Endodermal cell (in vitro differentiated cells): ENCODE results near the gene LRRC3C. TPM values are rescaled to one million over a fixed set of nuclear protein-coding genes. Genes with fewer than 3 reads are reported as not detected.

Source experiments
- DNase-seq: peaks from one replicate; pipeline ENCODE4 v3.0.0-alpha.2; 2017
- H3K27ac ChIP-seq: 2 replicates; pipeline ENCODE4 v1.5.1; 2013; ENCODE audit warnings: mild to moderate bottlenecking, low read depth, low read length, moderate library complexity
- H3K27me3 ChIP-seq: 2 replicates; pipeline ENCODE4 v1.6.1; 2013; ENCODE audit warnings: mild to moderate bottlenecking, low read length, moderate library complexity; ENCODE audit not compliant: insufficient read depth, control insufficient read depth, poor library complexity, severe bottlenecking
- H3K36me3 ChIP-seq: 2 replicates; pipeline ENCODE4 v1.7.0; 2013; ENCODE audit warnings: mild to moderate bottlenecking, low read length, moderate library complexity; ENCODE audit not compliant: control insufficient read depth, insufficient read depth
- H3K4me1 ChIP-seq: one replicate; pipeline ENCODE4 v1.7.0; 2013; ENCODE audit warnings: low read length; ENCODE audit not compliant: control insufficient read depth, insufficient read depth
- H3K4me3 ChIP-seq: 2 replicates; pipeline ENCODE4 v1.5.1; 2013; ENCODE audit warnings: mild to moderate bottlenecking, low read length, moderate library complexity
- H3K9ac ChIP-seq: 2 replicates; pipeline ENCODE4 v1.6.1; 2013; ENCODE audit warnings: mild to moderate bottlenecking, low read length, moderate library complexity; ENCODE audit not compliant: poor library complexity, severe bottlenecking; ENCODE audit errors: extremely low read depth
- H3K9me3 ChIP-seq: 2 replicates; pipeline ENCODE4 v1.6.1; 2013; ENCODE audit warnings: mild to moderate bottlenecking, low read length, moderate library complexity; ENCODE audit not compliant: control insufficient read depth
- H3K27ac Mint-ChIP-seq: 2 replicates; pipeline ENCODE4 v1.8.0; 2020; ENCODE audit warnings: mixed read lengths
- H3K27me3 Mint-ChIP-seq: 2 replicates; pipeline ENCODE4 v1.8.0; 2021; ENCODE audit warnings: mild to moderate bottlenecking, mixed read lengths; ENCODE audit not compliant: insufficient read depth
- H3K36me3 Mint-ChIP-seq: 2 replicates; pipeline ENCODE4 v1.8.0; 2020; ENCODE audit warnings: low read depth, mixed read lengths
- H3K4me1 Mint-ChIP-seq: 2 replicates; pipeline ENCODE4 v1.8.0; 2020; ENCODE audit warnings: mixed read lengths
- H3K4me3 Mint-ChIP-seq: 2 replicates; pipeline ENCODE4 v1.8.0; 2020; ENCODE audit warnings: mild to moderate bottlenecking, moderate library complexity, mixed read lengths
- H3K9me3 Mint-ChIP-seq: 2 replicates; pipeline ENCODE4 v1.8.0; 2020; ENCODE audit warnings: mild to moderate bottlenecking, mixed read lengths
- WGBS, 2 experiments: methylation state at CpG; one replicate each; pipeline versions ENCODE4 v1.1.5 to v1.1.7; 2013; ENCODE audit warnings: missing lambda C conversion rate in 2 of 2, mixed read lengths in 1 of 2; ENCODE audit not compliant: insufficient coverage in 1 of 2, insufficient read length in 1 of 2; 5-methylcytosine and 5-hydroxymethylcytosine counted together
- total RNA-seq, 2 donors: library from RNA; stranded (reverse); fragmentation: NEBNext Ultra II Directional in 1 of 2; extraction: Animal tissue kit (Norgen Biotek cat#: 25700) in 1 of 2; gene quantifications; 2 replicates in 1 of 2; 3 replicates in 1 of 2; pipeline ENCODE4 v1.2.1, GENCODE V29; 2021
- TF ChIP-seq, protein P1 (sequence below): fragments of 200-600 bp; sonication (generic); conservative IDR thresholded peaks from 2 replicates; pipeline ENCODE4 v1.5.0; 2021; ENCODE audit warnings: antibody characterized with exemption, mild to moderate bottlenecking

The LRRC3C gene
- total RNA-seq, 2 donors from 2014 or later, result not detected

DNA sequence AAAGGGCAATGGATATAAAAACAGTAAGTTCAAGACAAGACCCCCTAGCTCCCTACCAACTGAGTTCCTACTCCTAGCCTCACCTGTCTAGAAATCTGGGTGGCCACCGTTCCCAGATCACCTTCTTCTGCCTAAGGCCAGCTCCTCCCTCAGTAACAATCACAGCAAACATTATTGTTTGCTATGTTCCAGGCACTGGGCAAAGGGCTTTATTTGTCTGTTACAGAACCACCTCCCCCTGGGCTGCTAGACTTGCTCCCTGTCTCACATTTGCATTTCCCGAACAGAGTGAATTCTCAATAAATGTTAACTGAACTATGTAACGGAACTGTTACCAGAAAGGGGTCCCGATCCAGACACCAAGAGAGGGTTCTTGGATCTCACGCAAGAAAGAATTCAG, 6.8 kb downstream of the LRRC3C start:
- Histone ChIP-seq H3K9ac (no peak overlapping the region), H3K4me1 (no peaks in the 10 kb centered on the region), H3K9me3 (no peaks in the 10 kb centered on the region), H3K27me3 (no peaks in the 10 kb centered on the region), H3K4me3 (no peak overlapping the region), H3K27ac (no peak overlapping the region), H3K36me3 (no peaks in the 10 kb centered on the region)
- Mint-ChIP-seq H3K9me3 (no peaks in the 10 kb centered on the region), H3K27me3 (no peaks in the 10 kb centered on the region), H3K4me3 (no peak overlapping the region), H3K27ac (no peak overlapping the region), H3K4me1 (peaks cover 14% of the 10 kb centered on the region), H3K36me3 (no peaks in the 10 kb centered on the region)
- no peak for DNase-seq
- WGBS, 2 experiments, result 85 to 96% methylated on average over 5 of the region's 5 CpGs
- TF ChIP-seq, protein P1, sequence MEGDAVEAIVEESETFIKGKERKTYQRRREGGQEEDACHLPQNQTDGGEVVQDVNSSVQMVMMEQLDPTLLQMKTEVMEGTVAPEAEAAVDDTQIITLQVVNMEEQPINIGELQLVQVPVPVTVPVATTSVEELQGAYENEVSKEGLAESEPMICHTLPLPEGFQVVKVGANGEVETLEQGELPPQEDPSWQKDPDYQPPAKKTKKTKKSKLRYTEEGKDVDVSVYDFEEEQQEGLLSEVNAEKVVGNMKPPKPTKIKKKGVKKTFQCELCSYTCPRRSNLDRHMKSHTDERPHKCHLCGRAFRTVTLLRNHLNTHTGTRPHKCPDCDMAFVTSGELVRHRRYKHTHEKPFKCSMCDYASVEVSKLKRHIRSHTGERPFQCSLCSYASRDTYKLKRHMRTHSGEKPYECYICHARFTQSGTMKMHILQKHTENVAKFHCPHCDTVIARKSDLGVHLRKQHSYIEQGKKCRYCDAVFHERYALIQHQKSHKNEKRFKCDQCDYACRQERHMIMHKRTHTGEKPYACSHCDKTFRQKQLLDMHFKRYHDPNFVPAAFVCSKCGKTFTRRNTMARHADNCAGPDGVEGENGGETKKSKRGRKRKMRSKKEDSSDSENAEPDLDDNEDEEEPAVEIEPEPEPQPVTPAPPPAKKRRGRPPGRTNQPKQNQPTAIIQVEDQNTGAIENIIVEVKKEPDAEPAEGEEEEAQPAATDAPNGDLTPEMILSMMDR, result no peak

DNA sequence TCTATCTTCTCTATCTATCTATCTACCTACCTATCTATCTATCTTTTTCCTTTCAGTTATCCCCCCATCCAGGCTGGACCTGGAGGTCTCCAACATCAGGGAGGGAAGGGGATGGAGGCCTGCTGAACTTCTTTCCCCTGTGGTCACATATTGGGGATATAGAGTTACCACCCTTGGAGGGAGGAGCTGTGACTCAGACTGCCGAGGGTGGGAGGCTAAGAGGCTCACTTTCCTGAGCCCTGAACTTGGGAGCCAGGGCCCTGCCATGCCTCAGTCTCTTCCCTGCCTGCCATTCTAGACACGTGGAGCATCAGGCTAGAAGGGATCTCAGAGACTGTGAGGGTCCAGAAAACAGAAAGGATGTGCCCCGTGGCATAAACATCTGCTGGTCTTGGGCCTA, 8.4 kb downstream of the LRRC3C start:
- Histone ChIP-seq H3K9me3 (no peaks in the 10 kb centered on the region), H3K27ac (no peak overlapping the region), H3K36me3 (no peaks in the 10 kb centered on the region), H3K27me3 (no peaks in the 10 kb centered on the region), H3K4me1 (no peaks in the 10 kb centered on the region), H3K4me3 (no peak overlapping the region), H3K9ac (no peak overlapping the region)
- H3K9me3 Mint-ChIP-seq, result no peaks in the 10 kb centered on the region
- peaks cover 14% of the 10 kb centered on the region for H3K4me1 Mint-ChIP-seq
- no peaks in the 10 kb centered on the region for H3K36me3 Mint-ChIP-seq
- 44 to 64% methylated on average over 3 of the region's 3 CpGs for WGBS, 2 experiments
- no peak for DNase-seq
- H3K27ac Mint-ChIP-seq, result no peak overlapping the region
- H3K4me3 Mint-ChIP-seq, result no peak overlapping the region
- TF ChIP-seq, protein P1, result no peak
- no peaks in the 10 kb centered on the region for H3K27me3 Mint-ChIP-seq

DNA sequence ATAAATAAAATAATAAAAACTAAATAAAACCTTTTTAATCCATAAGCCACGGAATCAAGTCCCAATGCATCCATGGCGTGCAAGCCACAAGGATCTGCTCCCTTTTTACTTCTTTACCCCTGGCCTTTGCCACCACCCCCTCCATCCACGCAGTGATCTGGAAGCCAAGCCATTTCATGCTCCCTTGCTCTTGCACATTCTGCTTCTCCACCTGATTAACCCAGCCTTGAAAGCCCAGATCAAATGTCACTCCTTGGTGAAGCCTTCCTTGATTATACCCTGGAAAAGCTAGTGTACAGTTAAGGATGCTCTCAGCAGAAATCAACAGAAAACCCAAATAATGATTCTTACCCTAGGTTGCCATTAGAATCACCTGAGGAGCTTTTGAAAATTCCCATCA, 9.9 kb downstream of the LRRC3C start:
- H3K36me3 Mint-ChIP-seq, result no peaks in the 10 kb centered on the region
- Histone ChIP-seq H3K36me3 (no peaks in the 10 kb centered on the region), H3K9me3 (no peaks in the 10 kb centered on the region), H3K4me1 (no peaks in the 10 kb centered on the region), H3K27me3 (no peaks in the 10 kb centered on the region), H3K9ac (no peak overlapping the region), H3K27ac (no peak overlapping the region), H3K4me3 (no peak overlapping the region)
- peaks cover 14% of the 10 kb centered on the region for H3K4me1 Mint-ChIP-seq
- H3K27ac Mint-ChIP-seq, result no peak overlapping the region
- TF ChIP-seq, protein P1, result no peak
- no peak overlapping the region for H3K4me3 Mint-ChIP-seq
- no peak for DNase-seq
- no peaks in the 10 kb centered on the region for H3K9me3 Mint-ChIP-seq
- 92 to 100% methylated on average over 2 to 3 of the region's 3 CpGs for WGBS, 2 experiments
- H3K27me3 Mint-ChIP-seq, result peaks cover 3% of the 10 kb centered on the region
